Stimulated activated naive CD8-positive, alpha-beta T cell treated with anti-CD3 and anti-CD28 coated beads, Interleukin-15, Interleukin-2, amounts not matched to agents 100 ng/mL and 50 ng/mL, for 24 hours (primary cell): ENCODE measurements around the gene LRP2.

Experiments used
- H3K27ac Mint-ChIP-seq: one replicate; pipeline ENCODE4 v1.8.0; 2021; ENCODE audit warnings: mild to moderate bottlenecking, mixed read lengths
- H3K27me3 Mint-ChIP-seq: one replicate; pipeline ENCODE4 v1.8.0; 2021; ENCODE audit warnings: mixed read lengths
- H3K36me3 Mint-ChIP-seq: one replicate; pipeline ENCODE4 v1.8.0; 2021; ENCODE audit warnings: low read depth, mixed read lengths
- H3K4me1 Mint-ChIP-seq: one replicate; pipeline ENCODE4 v1.8.0; 2021; ENCODE audit warnings: low read depth, mixed read lengths
- H3K4me3 Mint-ChIP-seq: one replicate; pipeline ENCODE4 v1.8.0; 2021; ENCODE audit warnings: mild to moderate bottlenecking, mixed read lengths
- H3K9me3 Mint-ChIP-seq: one replicate; pipeline ENCODE4 v1.8.0; 2021; ENCODE audit warnings: mixed read lengths

LRP2 gene

GRCh38 chr2:169081551-169081950, 280.8 kb downstream of the LRP2 start:
- Mint-ChIP-seq H3K36me3 (no peaks in the 10 kb centered on the region), H3K27ac (no peak overlapping the region)

GRCh38 chr2:169080250-169081069, 281.9 kb downstream of the LRP2 start:
- Mint-ChIP-seq H3K36me3 (no peaks in the 10 kb centered on the region), H3K27ac (no peak overlapping the region), H3K27me3 (no peaks in the 10 kb centered on the region), H3K9me3 (no peaks in the 10 kb centered on the region), H3K4me3 (no peak overlapping the region), H3K4me1 (no peaks in the 10 kb centered on the region)

More at GRCh38 chr2:169081551-169081950, 280.8 kb downstream of the LRP2 start:
- no peaks in the 10 kb centered on the region for H3K9me3 Mint-ChIP-seq
- no peaks in the 10 kb centered on the region for H3K4me1 Mint-ChIP-seq
- no peak overlapping the region for H3K4me3 Mint-ChIP-seq
- H3K27me3 Mint-ChIP-seq = peaks cover 8% of the 10 kb centered on the region

GRCh38 chr2:169077674-169078240, 284.6 kb downstream of the LRP2 start:
- H3K4me1 Mint-ChIP-seq = peaks cover 21% of the 10 kb centered on the region
- peaks cover 9% of the 10 kb centered on the region for H3K36me3 Mint-ChIP-seq
- H3K27ac Mint-ChIP-seq = no peak overlapping the region
- no peaks in the 10 kb centered on the region for H3K27me3 Mint-ChIP-seq
- H3K9me3 Mint-ChIP-seq = no peaks in the 10 kb centered on the region
- H3K4me3 Mint-ChIP-seq = no peak overlapping the region
